Measurements from ENCODE around the gene SAP25. TPM values are rescaled to one million over a fixed set of nuclear protein-coding genes. Genes with fewer than 3 reads are reported as not detected.

Gene SAP25
- total and polyA plus RNA-seq, 2 of the 8 experiments (the other 6 are each of a cell fraction or from before 2014, with no cell fraction given), result 3.6 to 5.8 TPM

GRCh38 chr7:100599911-100600729, 26.4 kb upstream of the SAP25 start:
- Histone ChIP-seq H3K4ac (replicated peaks; ENCODE audit: insufficient read length, low read depth, low read length) (no peak overlapping the region), H4K8ac (ENCODE audit: extremely low read depth, insufficient read depth, low read length) (no peak overlapping the region; the same call in 1 of the 2 replicates), H3K18ac (ENCODE audit: extremely low read depth, low read length) (no peak overlapping the region), H3K23me2 (ENCODE audit: low read depth, low read length) (peaks cover 17% of the 10 kb centered on the region), H2BK12ac (ENCODE audit: low read depth, low read length) (no peak overlapping the region), H3K56ac (replicated peaks; ENCODE audit: insufficient read length, low read depth, low read length) (no peak overlapping the region), H3K14ac (ENCODE audit: insufficient read length) (no peak overlapping the region), H4K91ac (replicated peaks; ENCODE audit: insufficient read length, low read length) (no peak overlapping the region), H2BK5ac (ENCODE audit: low read depth, low read length) (no peak overlapping the region), H2AK5ac (ENCODE audit: low read depth, low read length) (no peak overlapping the region), H3K27ac (ENCODE audit: low read depth, low read length) (no peak overlapping the region), H3K9ac (replicated peaks in 1 of 4; ENCODE audit: extremely low read depth in 1 of 4, low read depth in 3 of 4, low read length in 3 of 4) (no peak overlapping the region), H3K27me3 (replicated peaks in 1 of 4; ENCODE audit: control insufficient read depth in 3 of 4, extremely low read depth in 1 of 4, insufficient read depth in 3 of 4, low read length in 3 of 4) (peaks cover 0 to 1% (median under 1%) of the 10 kb centered on the region in 4 experiments; a peak in 2 of 7 replicates), H2BK120ac (replicated peaks; ENCODE audit: low read depth, low read length) (no peak overlapping the region), H3K23ac (ENCODE audit: insufficient read length) (no peak overlapping the region), H3K9me3 (ENCODE audit: insufficient read depth in 2 of 2, low read depth in 1 of 2, low read length in 1 of 2) (no peaks in the 10 kb centered on the region), H4K20me1 (replicated peaks in 1 of 2; ENCODE audit: control insufficient read depth in 1 of 2, insufficient read depth in 2 of 2, low read length in 2 of 2) (peaks cover 0 to 5% of the 10 kb centered on the region in 2 experiments), H3K4me1 (replicated peaks in 1 of 4; ENCODE audit: control insufficient read depth in 3 of 4, insufficient read depth in 4 of 4, low read length in 3 of 4) (peaks cover 0 to 21% (median 15%) of the 10 kb centered on the region in 4 experiments; a peak in 6 of 7 replicates), H3K4me3 (ENCODE audit: extremely low read depth in 1 of 4, insufficient read depth in 2 of 4, low read depth in 3 of 4, low read length in 4 of 4) (no peak overlapping the region), H3K4me2 (ENCODE audit: insufficient read depth in 1 of 2, low read depth in 2 of 2, low read length in 2 of 2) (no peak overlapping the region), H3K79me2 (ENCODE audit: control insufficient read depth in 1 of 2, insufficient read depth in 2 of 2, low read length in 2 of 2) (peaks cover 0 to 6% of the 10 kb centered on the region in 2 experiments; a peak in 1 of 4 replicates), H3K36me3 (ENCODE audit: control insufficient read depth in 2 of 4, insufficient read depth in 4 of 4, low read length in 3 of 4) (peaks cover 0 to 6% (median 3%) of the 10 kb centered on the region in 4 experiments; a peak in 4 of 8 replicates), H3K79me1 (ENCODE audit: low read depth, low read length) (0 out of 2 replicates have a peak, but pooled peaks cover 4% of the 10 kb centered on the region), H4K5ac (ENCODE audit: insufficient read length, low read depth, low read length) (no peak overlapping the region), H2BK15ac (ENCODE audit: low read length) (no peak overlapping the region), H2AFZ (ENCODE audit: low read length) (no peak overlapping the region), H2BK20ac (ENCODE audit: low read length) (no peak overlapping the region)
- CTCF ChIA-PET (ENCODE audit: partially characterized antibody), result interaction anchor here (0.8 to 5.2 kb wide), 6 partner anchors 11 to 37 kb away, joined by 3 to 51 read pairs (median 4); partner anchors contain the start of genes FBXO24 and MOSPD3
- FAIRE-seq (no peak), DNase-seq (ENCODE audit: low read depth in 1 of 2, low spot score in 2 of 2) (peak in 1 of 2 experiments; percentile 63)
- WGBS, 2 experiments (ENCODE audit: extremely low coverage in 1 of 2, insufficient coverage in 1 of 2, insufficient read length in 1 of 2, insufficient replicate concordance in 2 of 2, low coverage in 1 of 2, low lambda C conversion rate in 2 of 2, missing lambda C conversion rate in 1 of 2), result 84% methylated on average over 12 of the region's 18 CpGs; no CpG with 5 or more reads in 1 of the 2 experiments
- POLR2A ChIA-PET (ENCODE audit: partially characterized antibody), result interaction anchor here (1.0 to 6.6 kb wide), 2 partner anchors 13 to 83 kb away, joined by 5 to 67 read pairs; partner anchors contain the start of genes FBXO24 and LRCH4
- no peak for TF ChIP-seq SP1 (IDR thresholded peaks at IDR 0.05; ENCODE audit: low read depth, low read length)
- TF ChIP-seq, protein P1, sequence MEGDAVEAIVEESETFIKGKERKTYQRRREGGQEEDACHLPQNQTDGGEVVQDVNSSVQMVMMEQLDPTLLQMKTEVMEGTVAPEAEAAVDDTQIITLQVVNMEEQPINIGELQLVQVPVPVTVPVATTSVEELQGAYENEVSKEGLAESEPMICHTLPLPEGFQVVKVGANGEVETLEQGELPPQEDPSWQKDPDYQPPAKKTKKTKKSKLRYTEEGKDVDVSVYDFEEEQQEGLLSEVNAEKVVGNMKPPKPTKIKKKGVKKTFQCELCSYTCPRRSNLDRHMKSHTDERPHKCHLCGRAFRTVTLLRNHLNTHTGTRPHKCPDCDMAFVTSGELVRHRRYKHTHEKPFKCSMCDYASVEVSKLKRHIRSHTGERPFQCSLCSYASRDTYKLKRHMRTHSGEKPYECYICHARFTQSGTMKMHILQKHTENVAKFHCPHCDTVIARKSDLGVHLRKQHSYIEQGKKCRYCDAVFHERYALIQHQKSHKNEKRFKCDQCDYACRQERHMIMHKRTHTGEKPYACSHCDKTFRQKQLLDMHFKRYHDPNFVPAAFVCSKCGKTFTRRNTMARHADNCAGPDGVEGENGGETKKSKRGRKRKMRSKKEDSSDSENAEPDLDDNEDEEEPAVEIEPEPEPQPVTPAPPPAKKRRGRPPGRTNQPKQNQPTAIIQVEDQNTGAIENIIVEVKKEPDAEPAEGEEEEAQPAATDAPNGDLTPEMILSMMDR (IDR thresholded peaks at IDR 0.05; ENCODE audit: control extremely low read depth in 1 of 3, insufficient read depth in 1 of 3, low read depth in 1 of 3, low read length in 3 of 3), result peak in 2 of 3 experiments; percentile 42 to 67; a peak in 3 of 4 replicates
- no peak for TF ChIP-seq JUND (IDR thresholded peaks at IDR 0.05; ENCODE audit: low read length)
- no peak for TF ChIP-seq YY1 (IDR thresholded peaks at IDR 0.05; ENCODE audit: low read depth, low read length)
- TF ChIP-seq RAD21 (IDR thresholded peaks at IDR 0.05 in 1 of 2, conservative IDR thresholded peaks at IDR 0.05 in 1 of 2; ENCODE audit: low read depth in 2 of 2, low read length in 2 of 2), result peak in 1 of 2 experiments; percentile 33; a peak in 1 of 4 replicates
